SK-N-SH (cell line): ENCODE data around the gene ORC5. TPM values are rescaled to one million over a fixed set of nuclear protein-coding genes. Genes with fewer than 3 reads are reported as not detected.

Source experiments
- CTCF ChIA-PET: fragments of 300-600, 350-600 bp; formaldehyde crosslinking; extraction: SDS; loops from one replicate; lab custom pipeline; 2021; lab: Yijun Ruan, JAX
- POLR2A ChIA-PET: fragments of 350-600 bp; sonication (Branson Sonifier 250); formaldehyde crosslinking; extraction: SDS; loops from one replicate; lab custom pipeline; 2020; ENCODE audit warnings: antibody characterized with exemption, inconsistent platforms; lab: Yijun Ruan, JAX
- DNase-seq: peaks from one replicate; pipeline ENCODE4 v3.0.0; 2012
- H2AFZ ChIP-seq: fragments of 200-600 bp; sonication (generic); 2 replicates; pipeline ENCODE4 v1.8.1; 2016; ENCODE audit warnings: antibody characterized with exemption, mild to moderate bottlenecking, low read depth
- H3F3A ChIP-seq: fragments of 200-600 bp; sonication (generic); replicated peaks from 2 replicates; pipeline ENCODE3; 2016; ENCODE audit warnings: antibody characterized with exemption, mild to moderate bottlenecking; ENCODE audit not compliant: insufficient read depth
- H3K27ac ChIP-seq, 2 experiments: fragments of 200-500 bp in 1 of 2; fragments of 200-600 bp in 1 of 2; sonication (Bioruptor generic) in 1 of 2; sonication (generic), shearing (Covaris generic) in 1 of 2; 2 replicates each; pipeline versions ENCODE4 v1.5.1 to v1.6.1; 2014 to 2016; ENCODE audit warnings: low read depth in 2 of 2, inconsistent platforms in 1 of 2, low read length in 1 of 2, mild to moderate bottlenecking in 1 of 2, mixed read lengths in 1 of 2
- H3K27me3 ChIP-seq: fragments of 200-600 bp; sonication (generic), shearing (Covaris generic); 2 replicates; pipeline ENCODE4 v1.6.1; 2016; ENCODE audit warnings: mixed run types; ENCODE audit not compliant: insufficient read depth
- H3K36me3 ChIP-seq, 2 experiments: fragments of 200-500 bp in 1 of 2; fragments of 200-600 bp in 1 of 2; sonication (Bioruptor generic) in 1 of 2; sonication (generic) in 1 of 2; replicated peaks in 1 of 2; 2 replicates each; pipeline versions ENCODE3 to v1.5.1; 2014 to 2016; ENCODE audit warnings: low read length in 1 of 2, mild to moderate bottlenecking in 1 of 2; ENCODE audit not compliant: insufficient read depth in 2 of 2, control insufficient read depth in 1 of 2
- H3K4me1 ChIP-seq, 2 experiments: fragments of 200-500 bp in 1 of 2; fragments of 200-600 bp in 1 of 2; sonication (Bioruptor generic) in 1 of 2; sonication (generic), shearing (Covaris generic) in 1 of 2; 2 replicates each; pipeline versions ENCODE4 v1.5.1 to v1.6.1; 2014 to 2016; ENCODE audit warnings: low read depth in 1 of 2, low read length in 1 of 2, mixed run types in 1 of 2; ENCODE audit not compliant: insufficient read depth in 2 of 2, control insufficient read depth in 1 of 2
- H3K4me2 ChIP-seq: fragments of 200-600 bp; sonication (generic), shearing (Covaris generic); 2 replicates; pipeline ENCODE4 v1.6.1; 2017; ENCODE audit warnings: mixed run types
- H3K4me3 ChIP-seq, 2 experiments: fragments of 200-500 bp in 1 of 2; fragments of 200-600 bp in 1 of 2; sonication (Bioruptor generic) in 1 of 2; sonication (generic), shearing (Covaris generic) in 1 of 2; 2 replicates each; pipeline versions ENCODE4 v1.5.1 to v1.8.1; 2014 to 2016; ENCODE audit warnings: low read depth in 2 of 2, inconsistent platforms in 1 of 2, low read length in 1 of 2, mild to moderate bottlenecking in 1 of 2, mixed read lengths in 1 of 2, moderate library complexity in 1 of 2
- H3K79me2 ChIP-seq: fragments of 200-600 bp; sonication (generic); 2 replicates; pipeline ENCODE4 v1.8.1; 2017; ENCODE audit warnings: mild to moderate bottlenecking; ENCODE audit not compliant: insufficient read depth
- H3K9ac ChIP-seq: fragments of 200-600 bp; sonication (generic); 2 replicates; pipeline ENCODE4 v1.6.1; 2017; ENCODE audit warnings: mixed run types
- H3K9me2 ChIP-seq: fragments of 200-600 bp; sonication (generic); 2 replicates; pipeline ENCODE4 v1.6.1; 2017; ENCODE audit warnings: mixed run types
- H3K9me3 ChIP-seq: fragments of 200-600 bp; sonication (generic); 2 replicates; pipeline ENCODE4 v1.6.1; 2017; ENCODE audit warnings: mixed run types, mild to moderate bottlenecking, moderate library complexity
- H4K20me1 ChIP-seq: fragments of 200-600 bp; sonication (generic); 2 replicates; pipeline ENCODE4 v1.6.1; 2017; ENCODE audit warnings: mild to moderate bottlenecking, mixed run types; ENCODE audit not compliant: insufficient read depth
- CHD2 ChIP-seq: fragments of 150-350 bp; IDR thresholded peaks from 2 replicates; pipeline ENCODE4 v1.6.1; 2018; ENCODE audit warnings: low read length; ENCODE audit not compliant: partially characterized antibody
- FOXJ3 ChIP-seq: sonication (generic); formaldehyde crosslinking; IDR thresholded peaks from 2 replicates; pipeline ENCODE4 v1.5.1; 2020; ENCODE audit warnings: mild to moderate bottlenecking, missing genetic modification reagents
- JUND ChIP-seq: IDR thresholded peaks from 2 replicates; pipeline ENCODE4 v1.4.0; 2012
- MXI1 ChIP-seq: IDR thresholded peaks from 2 replicates; pipeline ENCODE4 v1.6.1; 2012; ENCODE audit warnings: mild to moderate bottlenecking, low read depth, low read length, improper control_type of control experiment
- NFIC ChIP-seq: IDR thresholded peaks from 2 replicates; pipeline ENCODE4 v1.4.0; 2012; ENCODE audit warnings: borderline replicate concordance
- NRF1 ChIP-seq: IDR thresholded peaks from 2 replicates; pipeline ENCODE4 v1.6.1; 2012; ENCODE audit warnings: low read depth, mild to moderate bottlenecking, low read length
- POLR2AphosphoS5 ChIP-seq: IDR thresholded peaks from 2 replicates; pipeline ENCODE4 v1.6.1; 2012; ENCODE audit warnings: low read depth, low read length
- RAD21 ChIP-seq: IDR thresholded peaks from 2 replicates; pipeline ENCODE4 v1.6.1; 2012; ENCODE audit warnings: mild to moderate bottlenecking, low read length
- RCOR1 ChIP-seq: fragments of 150-350 bp; IDR thresholded peaks from 2 replicates; pipeline ENCODE4 v1.6.1; 2017; ENCODE audit warnings: antibody characterized with exemption, low read length
- SIN3A ChIP-seq: IDR thresholded peaks from 2 replicates; pipeline ENCODE4 v1.6.1; 2012; ENCODE audit warnings: low read depth, mild to moderate bottlenecking, low read length, moderate library complexity, borderline replicate concordance
- SMC3 ChIP-seq: IDR thresholded peaks from 2 replicates; pipeline ENCODE4 v1.6.1; 2012; ENCODE audit warnings: low read depth, low read length, improper control_type of control experiment
- TCF12 ChIP-seq: IDR thresholded peaks from 2 replicates; pipeline ENCODE4 v1.4.0; 2012
- WGBS: methylation state at CpG from one replicate; pipeline ENCODE4 v1.1.6; 2017; ENCODE audit warnings: low lambda C conversion rate; 5-methylcytosine and 5-hydroxymethylcytosine counted together
- polyA plus RNA-seq, 3 experiments: library from polyadenylated mRNA; depleted of rRNA; stranded (reverse); fragments of >200 nt; gene quantifications; 2 replicates each; pipeline ENCODE4 v1.2.3, GENCODE V29; 2012
- TF ChIP-seq, protein P1 (sequence below): fragments of 150-350 bp; IDR thresholded peaks from 2 replicates; pipeline ENCODE4 v1.6.1; 2017; ENCODE audit warnings: antibody characterized with exemption, low read length, low read depth, borderline replicate concordance
- TF ChIP-seq, protein P2 (sequence below): fragments of 150-350 bp; IDR thresholded peaks from 2 replicates; pipeline ENCODE4 v1.6.1; 2016; ENCODE audit warnings: mild to moderate bottlenecking, low read depth, low read length
- TF ChIP-seq, protein P3 (sequence below): IDR thresholded peaks from 2 replicates; pipeline ENCODE4; 2012
- TF ChIP-seq, protein P4 (sequence below): IDR thresholded peaks from 2 replicates; pipeline ENCODE4 v1.4.0; 2012; ENCODE audit warnings: low read depth, borderline replicate concordance
- TF ChIP-seq, protein P5 (sequence below): IDR thresholded peaks from 2 replicates; pipeline ENCODE4 v1.6.1; 2012; ENCODE audit warnings: mild to moderate bottlenecking, low read depth, low read length, moderate library complexity
- TF ChIP-seq, protein P6 (sequence below): IDR thresholded peaks from 2 replicates; pipeline ENCODE4 v1.4.0; 2012; ENCODE audit warnings: low read depth

ORC5 gene
- polyA plus RNA-seq, 1 of the 3 experiments (the other 2 are of a cell fraction), result 4.7 TPM

DNA sequence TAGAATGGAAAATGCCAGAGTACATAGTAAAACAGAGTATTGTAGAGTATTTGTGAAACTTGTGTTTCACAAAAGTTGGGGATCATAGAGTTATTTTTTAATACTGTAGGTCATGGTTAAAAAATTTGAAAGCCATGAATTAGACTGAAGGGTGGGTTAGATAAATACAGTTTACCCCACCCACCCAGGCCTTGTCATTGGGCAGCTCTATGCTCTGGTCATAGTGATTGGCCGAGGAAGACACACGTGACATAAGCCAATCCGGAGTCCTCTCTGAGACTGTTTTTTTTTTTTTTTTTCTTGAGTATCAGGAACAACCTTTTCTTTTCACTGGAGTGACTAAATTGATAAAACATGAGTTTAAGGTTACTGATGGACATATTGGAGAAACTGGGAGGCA lies 33.3 kb upstream of the ORC5 start:
- Histone ChIP-seq H3K9me2 (no peaks in the 10 kb centered on the region), H3K27ac (no peak overlapping the region), H3K4me3 (no peak overlapping the region), H3K9me3 (no peaks in the 10 kb centered on the region), H3K4me1 (no peaks in the 10 kb centered on the region), H4K20me1 (no peaks in the 10 kb centered on the region), H3K4me2 (no peak overlapping the region), H2AFZ (no peak overlapping the region), H3K27me3 (peaks cover 4% of the 10 kb centered on the region; the same call in 1 of the 2 replicates), H3K36me3 (no peaks in the 10 kb centered on the region), H3F3A (no peaks in the 10 kb centered on the region), H3K79me2 (no peaks in the 10 kb centered on the region), H3K9ac (no peak overlapping the region)
- CTCF ChIA-PET, result interaction anchor here (0.6 to 4.7 kb wide), 6 partner anchors 10 to 667 kb away, joined by 3 to 56 read pairs (median 4); no protein-coding TSS in a partner anchor
- no peak for DNase-seq
- TF ChIP-seq, protein P1, sequence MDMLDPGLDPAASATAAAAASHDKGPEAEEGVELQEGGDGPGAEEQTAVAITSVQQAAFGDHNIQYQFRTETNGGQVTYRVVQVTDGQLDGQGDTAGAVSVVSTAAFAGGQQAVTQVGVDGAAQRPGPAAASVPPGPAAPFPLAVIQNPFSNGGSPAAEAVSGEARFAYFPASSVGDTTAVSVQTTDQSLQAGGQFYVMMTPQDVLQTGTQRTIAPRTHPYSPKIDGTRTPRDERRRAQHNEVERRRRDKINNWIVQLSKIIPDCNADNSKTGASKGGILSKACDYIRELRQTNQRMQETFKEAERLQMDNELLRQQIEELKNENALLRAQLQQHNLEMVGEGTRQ, result no peak
- TF ChIP-seq NFIC (no peak), RAD21 (no peak), JUND (no peak), NRF1 (no peak), POLR2AphosphoS5 (no peak), SIN3A (no peak), CHD2 (no peak), SMC3 (no peak), TCF12 (no peak), RCOR1 (no peak), MXI1 (no peak), FOXJ3 (CRISPR knock-in tag) (no peak)
- TF ChIP-seq, protein P2, sequence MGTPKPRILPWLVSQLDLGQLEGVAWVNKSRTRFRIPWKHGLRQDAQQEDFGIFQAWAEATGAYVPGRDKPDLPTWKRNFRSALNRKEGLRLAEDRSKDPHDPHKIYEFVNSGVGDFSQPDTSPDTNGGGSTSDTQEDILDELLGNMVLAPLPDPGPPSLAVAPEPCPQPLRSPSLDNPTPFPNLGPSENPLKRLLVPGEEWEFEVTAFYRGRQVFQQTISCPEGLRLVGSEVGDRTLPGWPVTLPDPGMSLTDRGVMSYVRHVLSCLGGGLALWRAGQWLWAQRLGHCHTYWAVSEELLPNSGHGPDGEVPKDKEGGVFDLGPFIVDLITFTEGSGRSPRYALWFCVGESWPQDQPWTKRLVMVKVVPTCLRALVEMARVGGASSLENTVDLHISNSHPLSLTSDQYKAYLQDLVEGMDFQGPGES, result no peak
- TF ChIP-seq, protein P3, sequence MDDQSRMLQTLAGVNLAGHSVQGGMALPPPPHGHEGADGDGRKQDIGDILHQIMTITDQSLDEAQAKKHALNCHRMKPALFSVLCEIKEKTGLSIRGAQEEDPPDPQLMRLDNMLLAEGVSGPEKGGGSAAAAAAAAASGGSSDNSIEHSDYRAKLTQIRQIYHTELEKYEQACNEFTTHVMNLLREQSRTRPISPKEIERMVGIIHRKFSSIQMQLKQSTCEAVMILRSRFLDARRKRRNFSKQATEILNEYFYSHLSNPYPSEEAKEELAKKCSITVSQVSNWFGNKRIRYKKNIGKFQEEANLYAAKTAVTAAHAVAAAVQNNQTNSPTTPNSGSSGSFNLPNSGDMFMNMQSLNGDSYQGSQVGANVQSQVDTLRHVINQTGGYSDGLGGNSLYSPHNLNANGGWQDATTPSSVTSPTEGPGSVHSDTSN, result no peak
- TF ChIP-seq, protein P4, sequence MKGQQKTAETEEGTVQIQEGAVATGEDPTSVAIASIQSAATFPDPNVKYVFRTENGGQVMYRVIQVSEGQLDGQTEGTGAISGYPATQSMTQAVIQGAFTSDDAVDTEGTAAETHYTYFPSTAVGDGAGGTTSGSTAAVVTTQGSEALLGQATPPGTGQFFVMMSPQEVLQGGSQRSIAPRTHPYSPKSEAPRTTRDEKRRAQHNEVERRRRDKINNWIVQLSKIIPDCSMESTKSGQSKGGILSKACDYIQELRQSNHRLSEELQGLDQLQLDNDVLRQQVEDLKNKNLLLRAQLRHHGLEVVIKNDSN, result no peak
- TF ChIP-seq, protein P5, sequence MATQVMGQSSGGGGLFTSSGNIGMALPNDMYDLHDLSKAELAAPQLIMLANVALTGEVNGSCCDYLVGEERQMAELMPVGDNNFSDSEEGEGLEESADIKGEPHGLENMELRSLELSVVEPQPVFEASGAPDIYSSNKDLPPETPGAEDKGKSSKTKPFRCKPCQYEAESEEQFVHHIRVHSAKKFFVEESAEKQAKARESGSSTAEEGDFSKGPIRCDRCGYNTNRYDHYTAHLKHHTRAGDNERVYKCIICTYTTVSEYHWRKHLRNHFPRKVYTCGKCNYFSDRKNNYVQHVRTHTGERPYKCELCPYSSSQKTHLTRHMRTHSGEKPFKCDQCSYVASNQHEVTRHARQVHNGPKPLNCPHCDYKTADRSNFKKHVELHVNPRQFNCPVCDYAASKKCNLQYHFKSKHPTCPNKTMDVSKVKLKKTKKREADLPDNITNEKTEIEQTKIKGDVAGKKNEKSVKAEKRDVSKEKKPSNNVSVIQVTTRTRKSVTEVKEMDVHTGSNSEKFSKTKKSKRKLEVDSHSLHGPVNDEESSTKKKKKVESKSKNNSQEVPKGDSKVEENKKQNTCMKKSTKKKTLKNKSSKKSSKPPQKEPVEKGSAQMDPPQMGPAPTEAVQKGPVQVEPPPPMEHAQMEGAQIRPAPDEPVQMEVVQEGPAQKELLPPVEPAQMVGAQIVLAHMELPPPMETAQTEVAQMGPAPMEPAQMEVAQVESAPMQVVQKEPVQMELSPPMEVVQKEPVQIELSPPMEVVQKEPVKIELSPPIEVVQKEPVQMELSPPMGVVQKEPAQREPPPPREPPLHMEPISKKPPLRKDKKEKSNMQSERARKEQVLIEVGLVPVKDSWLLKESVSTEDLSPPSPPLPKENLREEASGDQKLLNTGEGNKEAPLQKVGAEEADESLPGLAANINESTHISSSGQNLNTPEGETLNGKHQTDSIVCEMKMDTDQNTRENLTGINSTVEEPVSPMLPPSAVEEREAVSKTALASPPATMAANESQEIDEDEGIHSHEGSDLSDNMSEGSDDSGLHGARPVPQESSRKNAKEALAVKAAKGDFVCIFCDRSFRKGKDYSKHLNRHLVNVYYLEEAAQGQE, result no peak
- TF ChIP-seq, protein P6, sequence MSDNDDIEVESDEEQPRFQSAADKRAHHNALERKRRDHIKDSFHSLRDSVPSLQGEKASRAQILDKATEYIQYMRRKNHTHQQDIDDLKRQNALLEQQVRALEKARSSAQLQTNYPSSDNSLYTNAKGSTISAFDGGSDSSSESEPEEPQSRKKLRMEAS, result no peak
- WGBS, result 23% methylated on average over 3 of the region's 3 CpGs
- POLR2A ChIA-PET, result no interaction called here
